ENCODE data around the gene AXDND1. TPM values are rescaled to one million over a fixed set of nuclear protein-coding genes. Genes with fewer than 3 reads are reported as not detected.
"Not testable (repeated sequence)": the region's sequence is repeated elsewhere in the genome, so short reads cannot be mapped to it uniquely, and the experiment has no call there.

AXDND1 gene
- polyA plus RNA-seq, 1 donor (not counting 4 experiments of a cell fraction or from before 2014, with no cell fraction given) = 0.04 TPM

- no peak for TF ChIP-seq EZH2 (IDR thresholded peaks at IDR 0.05; ENCODE audit: low read length)
- TF ChIP-seq, protein P1, sequence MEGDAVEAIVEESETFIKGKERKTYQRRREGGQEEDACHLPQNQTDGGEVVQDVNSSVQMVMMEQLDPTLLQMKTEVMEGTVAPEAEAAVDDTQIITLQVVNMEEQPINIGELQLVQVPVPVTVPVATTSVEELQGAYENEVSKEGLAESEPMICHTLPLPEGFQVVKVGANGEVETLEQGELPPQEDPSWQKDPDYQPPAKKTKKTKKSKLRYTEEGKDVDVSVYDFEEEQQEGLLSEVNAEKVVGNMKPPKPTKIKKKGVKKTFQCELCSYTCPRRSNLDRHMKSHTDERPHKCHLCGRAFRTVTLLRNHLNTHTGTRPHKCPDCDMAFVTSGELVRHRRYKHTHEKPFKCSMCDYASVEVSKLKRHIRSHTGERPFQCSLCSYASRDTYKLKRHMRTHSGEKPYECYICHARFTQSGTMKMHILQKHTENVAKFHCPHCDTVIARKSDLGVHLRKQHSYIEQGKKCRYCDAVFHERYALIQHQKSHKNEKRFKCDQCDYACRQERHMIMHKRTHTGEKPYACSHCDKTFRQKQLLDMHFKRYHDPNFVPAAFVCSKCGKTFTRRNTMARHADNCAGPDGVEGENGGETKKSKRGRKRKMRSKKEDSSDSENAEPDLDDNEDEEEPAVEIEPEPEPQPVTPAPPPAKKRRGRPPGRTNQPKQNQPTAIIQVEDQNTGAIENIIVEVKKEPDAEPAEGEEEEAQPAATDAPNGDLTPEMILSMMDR (optimal IDR thresholded peaks at IDR 0.05 in 1 of 3, IDR thresholded peaks at IDR 0.05 in 1 of 3, conservative IDR thresholded peaks at IDR 0.05 in 1 of 3; ENCODE audit: extremely low read depth in 1 of 3, insufficient read depth in 2 of 3, low read length in 3 of 3) = no peak
- Histone ChIP-seq H3K36me3 (ENCODE audit: control insufficient read depth in 2 of 2, extremely low read depth in 1 of 2, insufficient read depth in 2 of 2, low read length in 2 of 2) (no peaks in the 10 kb centered on the region), H3K79me2 (ENCODE audit: control insufficient read depth, insufficient read depth, low read length) (no peaks in the 10 kb centered on the region), H3K4me1 (ENCODE audit: control insufficient read depth, extremely low read depth, insufficient read depth, low read length) (no peaks in the 10 kb centered on the region), H3K9me1 (ENCODE audit: control insufficient read depth, extremely low read depth, insufficient read depth, low read length) (no peaks in the 10 kb centered on the region), H3K9ac (ENCODE audit: control insufficient read depth, extremely low read depth, insufficient read depth, low read length) (no peak overlapping the region), H3K4me2 (ENCODE audit: control insufficient read depth, extremely low read depth, insufficient read depth, low read depth, low read length) (no peak overlapping the region), H3K27ac (ENCODE audit: control insufficient read depth, insufficient read depth, low read length) (no peak overlapping the region), H3K4me3 (ENCODE audit: control insufficient read depth in 2 of 3, extremely low read depth in 1 of 3, insufficient read depth in 2 of 3, low read depth in 1 of 3, low read length in 3 of 3) (no peak overlapping the region), H3K9me3 (ENCODE audit: control insufficient read depth, low read depth, low read length) (no peaks in the 10 kb centered on the region), H2AFZ (ENCODE audit: control insufficient read depth, low read length) (no peak overlapping the region), H4K20me1 (ENCODE audit: control insufficient read depth, extremely low read depth, insufficient read depth, low read length) (no peaks in the 10 kb centered on the region), H3K27me3 (ENCODE audit: control insufficient read depth, extremely low read depth, insufficient read depth, low read length) (no peaks in the 10 kb centered on the region)
- no peak for FAIRE-seq
- dilution Hi-C loops (cut with MboI; ENCODE audit: extremely low pct_ligation_motif_present, low sequenced_read_pairs) = no loop called here
- DNase-seq (ENCODE audit: low read depth, low spot score) = no peak
Measured at GRCh38 chr1:179385510-179385909, 19.7 kb downstream of the AXDND1 start.

DNA sequence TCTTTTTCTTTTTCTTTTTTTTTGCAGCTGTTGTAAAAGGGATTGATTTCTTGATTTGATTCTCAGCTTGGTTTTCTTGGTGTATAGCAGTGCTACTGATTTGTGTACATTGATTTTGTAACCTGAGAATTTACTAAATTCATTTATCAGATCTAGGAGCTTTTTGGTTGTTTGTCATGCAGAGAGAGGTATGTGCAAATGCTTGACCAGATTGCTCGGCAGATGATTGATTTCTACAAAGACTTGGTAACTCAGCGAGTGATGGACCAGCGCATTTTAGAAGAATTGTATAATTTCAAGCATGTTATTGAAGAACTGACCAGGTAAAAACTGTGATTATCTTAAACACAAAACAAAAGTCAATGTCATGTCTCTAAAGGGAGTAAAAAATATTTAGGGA, 27.9 kb downstream of the AXDND1 start:
- dilution Hi-C loops (cut with MboI; ENCODE audit: extremely low pct_ligation_motif_present, low sequenced_read_pairs) = no loop called here
- no peaks in the 10 kb centered on the region for H3K79me2 ChIP-seq (ENCODE audit: control insufficient read depth, insufficient read depth, low read length)
- TF ChIP-seq EZH2 (IDR thresholded peaks at IDR 0.05; ENCODE audit: low read length) = no peak
- TF ChIP-seq, protein P1 (optimal IDR thresholded peaks at IDR 0.05 in 1 of 3, IDR thresholded peaks at IDR 0.05 in 1 of 3, conservative IDR thresholded peaks at IDR 0.05 in 1 of 3; ENCODE audit: extremely low read depth in 1 of 3, insufficient read depth in 2 of 3, low read length in 3 of 3) = no peak

GRCh38 chr1:179399399-179399798, 33.6 kb downstream of the AXDND1 start:
- DNase-seq (ENCODE audit: low read depth, low spot score); H3K9me3 ChIP-seq (ENCODE audit: control insufficient read depth, low read depth, low read length); H2AFZ ChIP-seq (ENCODE audit: control insufficient read depth, low read length); FAIRE-seq; H4K20me1 ChIP-seq (ENCODE audit: control insufficient read depth, extremely low read depth, insufficient read depth, low read length); H3K27me3 ChIP-seq (ENCODE audit: control insufficient read depth, extremely low read depth, insufficient read depth, low read length); H3K79me2 ChIP-seq (ENCODE audit: control insufficient read depth, insufficient read depth, low read length); H3K36me3 ChIP-seq (ENCODE audit: control insufficient read depth in 2 of 2, extremely low read depth in 1 of 2, insufficient read depth in 2 of 2, low read length in 2 of 2); H3K4me2 ChIP-seq (ENCODE audit: control insufficient read depth, extremely low read depth, insufficient read depth, low read depth, low read length); H3K4me3 ChIP-seq (ENCODE audit: control insufficient read depth in 2 of 3, extremely low read depth in 1 of 3, insufficient read depth in 2 of 3, low read depth in 1 of 3, low read length in 3 of 3); H3K9ac ChIP-seq (ENCODE audit: control insufficient read depth, extremely low read depth, insufficient read depth, low read length); dilution Hi-C loops (cut with MboI; ENCODE audit: extremely low pct_ligation_motif_present, low sequenced_read_pairs); H3K9me1 ChIP-seq (ENCODE audit: control insufficient read depth, extremely low read depth, insufficient read depth, low read length); H3K27ac ChIP-seq (ENCODE audit: control insufficient read depth, insufficient read depth, low read length); H3K4me1 ChIP-seq (ENCODE audit: control insufficient read depth, extremely low read depth, insufficient read depth, low read length): not testable (repeated sequence)

More for the DNA sequence above, 27.9 kb downstream of the AXDND1 start:
- Histone ChIP-seq H3K27ac (ENCODE audit: control insufficient read depth, insufficient read depth, low read length) (no peak overlapping the region), H2AFZ (ENCODE audit: control insufficient read depth, low read length) (no peak overlapping the region), H3K27me3 (ENCODE audit: control insufficient read depth, extremely low read depth, insufficient read depth, low read length) (no peaks in the 10 kb centered on the region), H3K4me1 (ENCODE audit: control insufficient read depth, extremely low read depth, insufficient read depth, low read length) (no peaks in the 10 kb centered on the region), H3K4me3 (ENCODE audit: control insufficient read depth in 2 of 3, extremely low read depth in 1 of 3, insufficient read depth in 2 of 3, low read depth in 1 of 3, low read length in 3 of 3) (no peak overlapping the region), H3K9me3 (ENCODE audit: control insufficient read depth, low read depth, low read length) (no peaks in the 10 kb centered on the region), H3K4me2 (ENCODE audit: control insufficient read depth, extremely low read depth, insufficient read depth, low read depth, low read length) (no peak overlapping the region), H3K9ac (ENCODE audit: control insufficient read depth, extremely low read depth, insufficient read depth, low read length) (no peak overlapping the region), H4K20me1 (ENCODE audit: control insufficient read depth, extremely low read depth, insufficient read depth, low read length) (no peaks in the 10 kb centered on the region), H3K36me3 (ENCODE audit: control insufficient read depth in 2 of 2, extremely low read depth in 1 of 2, insufficient read depth in 2 of 2, low read length in 2 of 2) (no peaks in the 10 kb centered on the region), H3K9me1 (ENCODE audit: control insufficient read depth, extremely low read depth, insufficient read depth, low read length) (no peaks in the 10 kb centered on the region)
- FAIRE-seq (no peak), DNase-seq (ENCODE audit: low read depth, low spot score) (no peak)

- dilution Hi-C loops (cut with MboI; ENCODE audit: extremely low pct_ligation_motif_present, low sequenced_read_pairs); DNase-seq (ENCODE audit: low read depth, low spot score); H3K4me2 ChIP-seq (ENCODE audit: control insufficient read depth, extremely low read depth, insufficient read depth, low read depth, low read length); H3K9me1 ChIP-seq (ENCODE audit: control insufficient read depth, extremely low read depth, insufficient read depth, low read length); H4K20me1 ChIP-seq (ENCODE audit: control insufficient read depth, extremely low read depth, insufficient read depth, low read length); FAIRE-seq; H3K36me3 ChIP-seq (ENCODE audit: control insufficient read depth in 2 of 2, extremely low read depth in 1 of 2, insufficient read depth in 2 of 2, low read length in 2 of 2); H3K27ac ChIP-seq (ENCODE audit: control insufficient read depth, insufficient read depth, low read length); H3K79me2 ChIP-seq (ENCODE audit: control insufficient read depth, insufficient read depth, low read length); H3K27me3 ChIP-seq (ENCODE audit: control insufficient read depth, extremely low read depth, insufficient read depth, low read length); H2AFZ ChIP-seq (ENCODE audit: control insufficient read depth, low read length); H3K9ac ChIP-seq (ENCODE audit: control insufficient read depth, extremely low read depth, insufficient read depth, low read length); H3K9me3 ChIP-seq (ENCODE audit: control insufficient read depth, low read depth, low read length); H3K4me3 ChIP-seq (ENCODE audit: control insufficient read depth in 2 of 3, extremely low read depth in 1 of 3, insufficient read depth in 2 of 3, low read depth in 1 of 3, low read length in 3 of 3); H3K4me1 ChIP-seq (ENCODE audit: control insufficient read depth, extremely low read depth, insufficient read depth, low read length): not testable (repeated sequence)
Measured at GRCh38 chr1:179417760-179418159, 52.0 kb downstream of the AXDND1 start.

All from keratinocyte (primary cell).